GM12872 (cell line): ENCODE results near the gene KDM4B.
A peak's percentile ranks its signal among the peaks of the same experiment; 100 is the strongest.

Source experiments
- TF ChIP-seq, protein P1 (sequence below): IDR thresholded peaks from 3 replicates; pipeline ENCODE4 v1.5.1; 2011; ENCODE audit warnings: low read depth, mild to moderate bottlenecking, low read length, moderate library complexity; ENCODE audit not compliant: insufficient read depth

Gene KDM4B

DNA sequence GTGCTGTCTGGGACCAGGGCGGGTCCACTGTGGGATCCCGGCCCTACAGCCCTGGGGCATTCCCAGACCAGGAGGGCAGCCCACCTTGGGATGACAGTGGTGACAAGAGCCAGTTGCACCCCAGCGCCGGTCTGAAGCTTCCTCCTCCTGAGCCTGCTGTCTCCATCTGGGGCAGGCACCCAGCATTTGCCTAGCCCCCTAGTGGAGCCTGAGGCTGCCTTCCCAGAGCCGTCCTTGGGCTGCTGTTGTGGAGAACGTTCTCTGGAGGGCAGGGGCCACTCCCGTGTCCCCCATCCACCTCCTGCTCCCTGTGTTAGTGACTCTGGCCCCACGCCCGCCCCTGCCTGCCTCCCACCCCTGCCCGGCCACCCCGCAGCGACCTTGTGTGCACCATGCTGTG is 148.5 kb downstream of the KDM4B start:
- TF ChIP-seq, protein P1, sequence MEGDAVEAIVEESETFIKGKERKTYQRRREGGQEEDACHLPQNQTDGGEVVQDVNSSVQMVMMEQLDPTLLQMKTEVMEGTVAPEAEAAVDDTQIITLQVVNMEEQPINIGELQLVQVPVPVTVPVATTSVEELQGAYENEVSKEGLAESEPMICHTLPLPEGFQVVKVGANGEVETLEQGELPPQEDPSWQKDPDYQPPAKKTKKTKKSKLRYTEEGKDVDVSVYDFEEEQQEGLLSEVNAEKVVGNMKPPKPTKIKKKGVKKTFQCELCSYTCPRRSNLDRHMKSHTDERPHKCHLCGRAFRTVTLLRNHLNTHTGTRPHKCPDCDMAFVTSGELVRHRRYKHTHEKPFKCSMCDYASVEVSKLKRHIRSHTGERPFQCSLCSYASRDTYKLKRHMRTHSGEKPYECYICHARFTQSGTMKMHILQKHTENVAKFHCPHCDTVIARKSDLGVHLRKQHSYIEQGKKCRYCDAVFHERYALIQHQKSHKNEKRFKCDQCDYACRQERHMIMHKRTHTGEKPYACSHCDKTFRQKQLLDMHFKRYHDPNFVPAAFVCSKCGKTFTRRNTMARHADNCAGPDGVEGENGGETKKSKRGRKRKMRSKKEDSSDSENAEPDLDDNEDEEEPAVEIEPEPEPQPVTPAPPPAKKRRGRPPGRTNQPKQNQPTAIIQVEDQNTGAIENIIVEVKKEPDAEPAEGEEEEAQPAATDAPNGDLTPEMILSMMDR: 0 out of 3 replicates have a peak, but pooled peaks have one; percentile 11

DNA sequence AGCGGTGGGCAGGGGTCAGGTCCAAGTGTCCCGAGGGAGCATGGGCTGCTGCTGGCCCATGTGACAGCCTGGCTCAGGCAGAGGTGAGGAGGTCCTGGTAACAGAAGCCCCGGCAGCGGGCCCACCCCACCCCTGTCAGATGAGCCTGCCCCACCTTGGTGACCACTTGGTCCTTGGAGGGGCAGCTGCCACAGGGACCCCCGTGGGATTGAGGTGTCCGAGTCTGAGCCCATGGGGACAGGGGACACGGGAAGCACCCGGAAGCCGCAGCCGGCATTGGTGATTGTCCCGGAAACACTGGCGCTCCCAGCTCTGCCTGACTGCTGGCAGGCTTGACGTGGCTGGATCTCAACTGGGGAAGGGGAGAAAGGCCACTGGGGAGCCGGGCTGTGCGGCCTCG is 149.1 kb downstream of the KDM4B start:
- TF ChIP-seq, protein P1: no peak

DNA sequence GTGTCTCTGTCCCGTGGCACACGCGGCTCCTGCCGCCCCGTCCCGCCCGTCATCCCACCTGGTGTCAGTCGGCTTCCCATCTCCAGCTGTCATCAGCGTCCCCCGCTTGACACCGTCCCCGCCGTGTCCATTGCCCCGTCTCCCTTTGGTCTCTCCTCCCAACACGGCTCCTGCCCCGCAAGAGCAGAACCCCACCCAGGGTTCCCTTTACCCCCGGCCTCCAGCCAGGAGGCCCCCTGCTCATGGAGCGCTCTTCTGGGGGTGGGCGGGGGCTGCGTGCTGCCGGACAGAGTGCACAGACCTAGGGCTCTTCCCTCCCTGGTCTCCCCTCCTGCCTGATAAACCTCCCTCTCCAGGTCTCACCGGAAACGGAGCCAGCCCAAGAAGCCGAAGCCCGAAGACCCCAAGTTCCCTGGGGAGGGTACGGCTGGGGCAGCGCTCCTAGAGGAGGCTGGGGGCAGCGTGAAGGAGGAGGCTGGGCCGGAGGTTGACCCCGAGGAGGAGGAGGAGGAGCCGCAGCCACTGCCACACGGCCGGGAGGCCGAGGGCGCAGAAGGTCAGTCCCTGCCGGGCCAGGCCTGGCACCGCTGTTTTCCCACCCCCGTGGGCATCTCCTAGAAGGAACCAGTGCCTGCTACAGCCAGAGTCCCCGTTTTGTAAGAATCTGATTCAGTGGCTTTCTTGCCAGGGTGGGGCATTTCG is 150.5 kb downstream of the KDM4B start:
- TF ChIP-seq, protein P1: no peak

DNA sequence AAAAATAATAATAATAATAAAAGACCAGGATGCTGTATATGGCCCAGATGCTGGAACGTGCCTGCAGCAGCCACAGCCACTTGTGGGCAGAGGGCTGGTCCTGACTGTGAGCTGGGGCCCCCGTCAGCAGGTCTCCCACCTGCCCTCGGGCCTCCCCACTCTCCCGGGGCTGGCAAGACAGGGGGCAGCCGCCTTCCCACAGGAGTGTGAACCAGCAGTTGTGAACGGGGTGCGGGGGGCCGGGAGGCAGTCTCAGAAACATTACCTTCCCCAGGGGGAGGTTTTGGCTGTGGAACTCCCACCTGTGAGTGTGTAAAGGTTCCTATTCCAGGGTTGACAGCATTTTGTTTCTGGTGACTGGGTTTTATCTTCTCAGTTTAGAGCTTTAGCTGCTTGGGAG is 151.4 kb downstream of the KDM4B start:
- TF ChIP-seq, protein P1: no peak

DNA sequence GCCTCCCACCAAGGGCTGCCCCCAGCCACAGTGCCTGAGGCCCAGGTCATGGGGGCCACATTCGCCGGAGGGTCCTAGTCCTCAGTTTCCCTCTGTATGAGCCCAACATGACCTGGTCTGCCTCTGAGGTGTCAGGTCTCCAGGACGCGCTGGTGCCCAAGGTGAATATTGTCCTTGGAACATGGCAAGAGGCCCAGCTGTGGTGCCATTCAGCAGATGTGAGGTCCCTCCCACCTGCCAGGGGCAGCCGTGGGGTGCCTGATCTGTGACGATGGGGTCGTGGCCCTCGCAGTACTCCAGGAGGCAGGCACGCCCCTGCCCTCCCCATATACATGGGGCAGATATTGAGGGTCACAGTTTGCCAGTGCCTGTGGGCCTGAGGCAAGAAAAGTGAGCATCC is 151.9 kb downstream of the KDM4B start:
- TF ChIP-seq, protein P1: no peak

DNA sequence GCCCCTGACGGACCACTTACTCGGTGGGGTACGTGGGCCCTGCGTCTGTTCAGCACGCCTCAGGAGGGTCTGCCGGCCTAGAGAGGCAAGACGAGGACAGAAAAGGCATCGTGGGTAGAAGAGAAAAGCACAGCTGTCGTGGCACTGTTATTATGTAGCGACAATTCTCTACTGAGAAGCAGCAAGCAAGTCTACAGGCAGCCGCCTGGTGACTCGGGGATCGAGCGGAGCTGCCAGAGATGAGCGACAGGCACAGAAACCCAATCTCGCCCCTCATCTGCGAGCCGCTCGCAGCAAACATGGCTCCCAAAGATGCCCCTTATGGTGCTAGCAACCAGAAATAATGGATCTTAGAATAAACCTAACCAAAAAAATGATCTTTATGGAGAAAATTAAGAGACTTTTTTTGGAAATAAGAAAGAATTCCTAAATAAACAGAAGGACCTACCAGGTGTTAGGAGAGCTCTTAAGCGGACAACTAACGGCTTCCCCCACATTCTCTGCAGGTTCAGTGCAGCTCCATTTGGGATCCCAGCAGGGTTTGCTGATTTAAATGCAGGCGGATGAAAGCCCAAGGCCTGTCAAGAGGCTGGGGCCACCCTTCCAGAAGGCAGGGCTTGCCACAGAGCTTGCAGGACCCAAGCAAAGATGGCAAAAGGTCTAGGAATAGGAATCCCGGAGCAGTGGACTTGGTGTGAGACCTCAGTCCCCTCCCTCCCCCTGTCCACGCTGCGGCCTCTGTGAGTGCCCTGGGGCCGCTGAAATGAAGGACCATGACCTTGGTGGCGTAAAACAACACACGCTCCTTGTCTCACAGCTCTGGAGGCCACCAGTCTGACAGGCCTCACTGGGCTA is 152.6 kb downstream of the KDM4B start:
- TF ChIP-seq, protein P1: no peak

DNA sequence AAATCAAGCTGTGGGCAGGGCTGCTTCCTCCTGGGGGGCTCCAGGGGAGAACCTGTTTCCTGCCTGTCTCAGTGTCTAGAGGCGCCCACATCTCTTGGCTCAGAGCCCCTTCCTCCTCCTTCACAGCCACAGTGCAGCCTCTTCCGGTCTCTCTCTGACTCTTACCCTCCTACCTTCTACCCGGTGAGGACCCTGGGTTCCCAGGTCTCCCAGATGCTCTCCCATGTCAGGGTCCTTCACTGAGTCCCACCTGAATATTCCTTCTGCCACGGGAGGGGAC is 153.1 kb downstream of the KDM4B start:
- TF ChIP-seq, protein P1: no peak
